Stimulated activated CD4-positive, alpha-beta T cell treated with anti-CD3 and anti-CD28 coated beads, Interleukin-12 subunit alpha, Interleukin-12 subunit beta, amount 100 ng/mL, for 4 hours (primary cell): ENCODE results near the gene GLRX5.

Source experiments
- DNase-seq: peaks from one replicate; pipeline ENCODE4 v3.0.0-alpha.2; 2020

Gene GLRX5

GRCh38 chr14:95536671-95537070 is 1.8 kb downstream of the GLRX5 start:
- DNase-seq = no peak

- DNase-seq = no peak
Observed at GRCh38 chr14:95537298-95538089, 2.6 kb downstream of the GLRX5 start.

- DNase-seq = no peak
Observed at GRCh38 chr14:95538801-95539509, 4.1 kb downstream of the GLRX5 start.

GRCh38 chr14:95540236-95540855 is 5.5 kb downstream of the GLRX5 start:
- DNase-seq = no peak

- no peak for DNase-seq
Observed at GRCh38 chr14:95541346-95541745, 6.5 kb downstream of the GLRX5 start.

GRCh38 chr14:95541932-95542930 is 7.4 kb downstream of the GLRX5 start:
- DNase-seq = no peak

GRCh38 chr14:95543021-95543420 is 8.2 kb downstream of the GLRX5 start:
- no peak for DNase-seq

- DNase-seq = no peak
Observed at GRCh38 chr14:95544588-95544987, 9.7 kb downstream of the GLRX5 start.

- no peak for DNase-seq
Observed at GRCh38 chr14:95545515-95546168, 10.8 kb downstream of the GLRX5 start.

- no peak for DNase-seq
Observed at GRCh38 chr14:95547272-95547625, 12.4 kb downstream of the GLRX5 start.

- DNase-seq = no peak
Observed at GRCh38 chr14:95547626-95548327, 12.9 kb downstream of the GLRX5 start.

GRCh38 chr14:95548328-95548929 is 13.6 kb downstream of the GLRX5 start:
- DNase-seq = no peak

GRCh38 chr14:95549656-95550585 is 15.1 kb downstream of the GLRX5 start:
- DNase-seq = no peak

- DNase-seq = no peak
Observed at GRCh38 chr14:95551435-95551834, 16.6 kb downstream of the GLRX5 start.

GRCh38 chr14:95553141-95553540 is 18.3 kb downstream of the GLRX5 start:
- DNase-seq = no peak

GRCh38 chr14:95555053-95555452 is 20.2 kb downstream of the GLRX5 start:
- no peak for DNase-seq

- no peak for DNase-seq
Observed at GRCh38 chr14:95557291-95557690, 22.4 kb downstream of the GLRX5 start.

GRCh38 chr14:95557832-95558231 is 23.0 kb downstream of the GLRX5 start:
- no peak for DNase-seq

- DNase-seq = no peak
Observed at GRCh38 chr14:95559203-95559602, 24.4 kb downstream of the GLRX5 start.

GRCh38 chr14:95561001-95561412 is 26.2 kb downstream of the GLRX5 start:
- DNase-seq = peak; percentile 89
